GM18498 (cell line): Measurements from ENCODE around the gene VAV1.

Source experiments
- ATAC-seq: cut with Tn5 transposase; IDR thresholded peaks from one replicate; pipeline ENCODE4 v1.9.1; 2021; ENCODE audit warnings: mild to moderate bottlenecking, moderate library complexity; ENCODE audit not compliant: unreplicated experiment

The VAV1 gene, protein sequence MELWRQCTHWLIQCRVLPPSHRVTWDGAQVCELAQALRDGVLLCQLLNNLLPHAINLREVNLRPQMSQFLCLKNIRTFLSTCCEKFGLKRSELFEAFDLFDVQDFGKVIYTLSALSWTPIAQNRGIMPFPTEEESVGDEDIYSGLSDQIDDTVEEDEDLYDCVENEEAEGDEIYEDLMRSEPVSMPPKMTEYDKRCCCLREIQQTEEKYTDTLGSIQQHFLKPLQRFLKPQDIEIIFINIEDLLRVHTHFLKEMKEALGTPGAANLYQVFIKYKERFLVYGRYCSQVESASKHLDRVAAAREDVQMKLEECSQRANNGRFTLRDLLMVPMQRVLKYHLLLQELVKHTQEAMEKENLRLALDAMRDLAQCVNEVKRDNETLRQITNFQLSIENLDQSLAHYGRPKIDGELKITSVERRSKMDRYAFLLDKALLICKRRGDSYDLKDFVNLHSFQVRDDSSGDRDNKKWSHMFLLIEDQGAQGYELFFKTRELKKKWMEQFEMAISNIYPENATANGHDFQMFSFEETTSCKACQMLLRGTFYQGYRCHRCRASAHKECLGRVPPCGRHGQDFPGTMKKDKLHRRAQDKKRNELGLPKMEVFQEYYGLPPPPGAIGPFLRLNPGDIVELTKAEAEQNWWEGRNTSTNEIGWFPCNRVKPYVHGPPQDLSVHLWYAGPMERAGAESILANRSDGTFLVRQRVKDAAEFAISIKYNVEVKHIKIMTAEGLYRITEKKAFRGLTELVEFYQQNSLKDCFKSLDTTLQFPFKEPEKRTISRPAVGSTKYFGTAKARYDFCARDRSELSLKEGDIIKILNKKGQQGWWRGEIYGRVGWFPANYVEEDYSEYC

DNA sequence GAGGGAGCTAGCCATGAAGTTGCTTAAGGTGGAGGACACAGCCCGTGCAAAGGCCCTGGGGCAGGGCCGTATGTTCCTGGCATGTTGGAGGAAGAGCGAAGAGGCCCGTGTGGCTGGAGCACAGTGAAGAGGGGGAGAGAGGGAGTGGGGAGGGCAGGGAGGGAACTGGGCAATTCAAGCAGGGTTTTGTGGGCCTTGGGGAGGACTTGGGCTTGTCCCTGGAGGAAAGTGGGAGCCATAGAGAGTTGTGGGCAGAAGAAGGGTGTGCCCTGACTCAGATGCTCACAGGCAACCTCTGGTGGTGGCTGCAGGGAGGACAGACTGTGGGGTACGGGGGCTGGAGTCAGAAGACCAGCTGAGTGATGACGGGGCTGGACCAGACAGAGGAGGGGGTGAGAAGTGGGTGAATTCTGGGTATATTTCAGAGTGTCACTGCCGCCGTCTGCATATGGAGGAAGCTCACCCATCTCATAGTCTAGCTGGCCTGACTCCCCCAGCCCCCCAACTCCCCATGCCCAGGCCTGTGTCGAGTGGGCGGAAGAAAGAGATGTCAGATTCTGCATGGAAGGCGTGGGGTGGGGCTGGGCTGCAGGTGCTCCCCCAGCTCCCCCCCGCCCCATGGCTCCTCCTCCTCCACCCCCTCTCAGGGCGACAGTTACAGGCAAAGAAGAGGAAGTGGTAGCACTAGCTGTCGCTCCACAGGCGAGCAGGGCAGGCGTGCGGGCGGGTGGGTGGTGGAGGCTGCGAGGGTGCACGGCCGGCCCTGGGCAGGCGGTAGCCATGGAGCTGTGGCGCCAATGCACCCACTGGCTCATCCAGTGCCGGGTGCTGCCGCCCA, at the start of gene VAV1:
TSS of gene VAV1 (plus strand) at position 681 of the 838 bp plus-strand sequence. CDS start at position 781, 100 bp downstream.
- ATAC-seq = peak; percentile 47

DNA sequence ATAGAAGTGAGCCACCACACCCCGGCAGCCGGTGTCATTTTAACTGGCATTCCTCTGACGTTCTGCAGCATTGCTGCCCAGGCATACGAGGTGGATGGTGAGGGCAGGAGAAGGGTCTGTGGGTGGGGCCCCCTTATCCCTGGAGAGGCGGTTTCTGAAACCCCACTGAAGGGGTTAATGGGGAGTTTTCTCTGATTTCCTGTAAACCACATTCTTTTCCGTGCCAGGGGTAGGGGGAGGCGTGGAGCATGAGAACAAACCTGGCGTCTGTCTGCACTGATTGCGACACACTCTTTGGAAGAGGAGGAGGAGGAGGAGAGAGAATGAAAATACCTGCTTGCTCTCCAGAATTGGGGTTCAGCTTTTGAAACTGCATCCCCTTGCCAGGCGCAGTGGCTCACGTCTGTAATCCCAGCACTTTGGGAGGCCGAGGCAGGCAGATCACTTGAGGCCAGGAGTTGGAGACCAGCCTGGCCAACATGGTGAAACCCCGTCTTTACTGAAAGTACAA, 49.3 kb upstream of the VAV1 start:
- ATAC-seq = no peak

DNA sequence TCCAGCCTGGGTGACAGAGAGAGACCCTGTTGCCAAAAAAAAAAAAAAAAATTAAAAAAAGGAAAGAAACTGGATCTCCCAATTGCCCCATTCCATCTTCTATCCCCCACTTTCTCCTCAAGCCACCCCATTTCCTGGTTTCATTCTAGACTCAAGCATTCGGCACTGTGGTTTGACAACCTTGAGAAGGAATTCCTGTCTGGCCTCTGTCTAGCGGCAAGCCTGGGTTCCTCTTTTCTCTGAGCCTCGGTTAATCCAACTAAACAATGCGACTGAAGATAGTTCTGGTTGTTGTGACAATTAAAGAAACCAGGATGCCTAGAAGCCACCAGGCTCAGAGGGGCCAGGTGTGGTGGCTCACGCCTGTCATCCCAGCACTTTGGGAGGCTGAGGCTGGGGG, 48.8 kb upstream of the VAV1 start:
- no peak for ATAC-seq

DNA sequence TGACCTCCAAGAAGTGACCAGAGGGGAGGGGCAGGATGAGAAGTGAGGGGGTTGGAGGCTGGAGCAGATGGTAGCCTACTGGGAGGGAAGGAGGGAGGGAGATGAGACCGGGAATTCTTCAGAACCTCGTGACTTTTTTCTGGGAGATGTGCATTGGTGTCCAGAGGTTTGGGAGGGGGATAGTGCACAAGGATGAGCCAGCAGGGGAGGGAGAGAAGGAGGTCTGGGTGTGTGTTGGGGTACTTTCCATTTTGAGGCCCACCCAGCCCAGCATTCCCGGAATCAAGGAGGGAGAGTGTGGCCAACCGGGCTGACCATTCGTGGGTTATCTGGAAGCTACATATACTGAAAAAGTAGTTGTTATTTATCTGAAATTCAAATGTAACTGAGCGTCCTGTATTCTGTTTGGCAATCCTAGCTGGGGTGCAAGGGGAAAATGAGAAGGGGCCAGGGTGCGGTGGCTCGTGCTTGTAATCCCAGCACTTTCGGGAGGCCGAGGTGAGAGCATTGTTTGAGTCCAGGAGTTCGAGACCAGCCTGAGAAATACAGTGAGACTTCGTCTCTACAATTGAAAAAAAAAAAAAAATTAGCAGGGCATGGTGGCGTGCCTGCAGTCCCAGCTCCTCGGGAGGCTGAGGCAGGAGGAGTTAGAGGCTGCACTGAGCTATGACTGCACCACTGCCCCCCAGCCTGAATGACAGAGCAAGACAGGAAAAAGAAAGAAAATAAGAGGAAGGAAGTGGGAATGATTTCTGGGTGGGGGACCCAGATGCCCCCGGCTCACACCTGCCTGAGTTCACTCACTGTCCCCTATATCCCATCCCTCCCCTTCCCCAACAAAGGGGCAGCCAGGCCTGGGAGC, 47.6 kb upstream of the VAV1 start:
- no peak for ATAC-seq

DNA sequence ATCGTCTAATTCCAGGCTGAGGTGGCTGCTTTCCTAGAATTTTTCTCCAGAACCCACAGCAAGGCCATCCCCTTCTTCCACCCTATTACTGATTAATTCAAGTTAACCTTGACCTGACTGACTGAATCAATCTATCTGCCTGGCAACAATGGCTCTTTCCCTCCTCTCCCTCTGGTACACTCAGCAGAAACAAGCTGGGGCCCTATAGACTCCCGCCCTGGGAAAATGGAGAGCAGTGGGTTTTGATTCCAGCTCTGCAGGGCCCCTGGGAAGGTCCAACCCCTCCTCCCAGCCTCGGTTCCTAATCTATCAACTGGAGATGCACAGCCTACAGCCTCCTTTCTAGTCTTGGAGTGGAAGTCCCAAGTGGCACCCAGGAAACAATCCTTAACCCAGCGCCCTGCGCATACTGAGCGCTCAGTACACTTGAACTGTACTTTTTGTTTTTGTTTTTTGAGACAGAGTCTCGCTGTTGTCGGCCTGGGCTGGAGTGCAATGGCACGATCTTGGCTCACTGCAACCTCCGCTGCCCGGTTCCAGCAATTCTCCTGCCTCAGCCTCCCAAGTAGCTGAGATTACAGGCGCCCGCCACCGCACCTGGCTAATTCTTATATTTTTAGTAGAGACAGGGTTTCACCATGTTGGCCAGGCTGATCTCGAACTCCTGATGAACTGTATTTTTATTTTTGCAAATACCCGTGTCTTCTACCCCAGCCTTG, 46.8 kb upstream of the VAV1 start:
- ATAC-seq = no peak

DNA sequence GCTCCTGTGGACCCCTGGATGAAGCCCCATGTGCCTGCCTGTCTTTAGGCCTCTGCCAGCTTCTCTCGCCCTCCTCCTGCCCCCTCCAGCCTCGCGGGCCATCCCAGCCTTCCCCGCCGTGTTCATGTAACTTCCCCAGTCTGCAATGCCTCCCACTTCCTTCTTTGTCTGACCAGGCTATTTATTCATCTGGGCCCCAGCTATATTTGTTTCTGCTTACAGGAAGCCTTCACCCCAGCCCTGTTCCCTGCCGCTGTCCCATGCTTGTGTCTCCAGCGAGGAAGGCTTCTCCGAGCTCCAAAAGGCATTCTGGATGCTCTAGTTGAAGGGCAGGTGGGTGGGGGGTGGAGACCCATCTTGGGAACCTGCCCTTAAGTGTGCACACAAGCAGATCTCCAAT, 44.2 kb upstream of the VAV1 start:
- no peak for ATAC-seq

DNA sequence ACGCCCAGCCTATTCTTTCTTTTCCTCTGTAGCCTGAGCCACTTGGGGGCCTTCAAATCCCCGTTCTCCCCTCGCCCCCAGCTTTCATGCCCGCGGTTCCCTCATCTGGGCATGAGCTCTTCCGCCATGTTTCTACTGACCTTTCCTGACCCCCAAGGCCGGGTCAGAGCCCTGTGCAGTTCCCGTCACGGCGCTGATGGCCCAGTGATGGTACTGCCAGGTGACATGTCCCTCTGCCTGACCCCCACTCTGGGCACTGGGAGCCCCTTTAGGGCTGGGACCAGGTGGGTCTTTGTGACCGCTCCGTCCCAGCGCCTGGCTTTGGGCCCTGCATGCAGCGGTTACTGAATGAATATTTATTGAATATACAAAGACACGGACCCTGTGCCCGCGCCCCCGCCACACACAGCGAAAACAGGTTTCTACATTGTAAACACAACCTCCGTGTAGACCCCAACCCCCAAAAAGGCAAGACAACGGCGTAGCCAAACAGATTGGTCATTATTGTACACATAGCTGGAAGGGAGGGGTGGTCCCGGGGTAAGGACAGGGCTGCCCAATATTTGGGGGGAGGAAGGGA, 42.8 kb upstream of the VAV1 start:
- no peak for ATAC-seq

DNA sequence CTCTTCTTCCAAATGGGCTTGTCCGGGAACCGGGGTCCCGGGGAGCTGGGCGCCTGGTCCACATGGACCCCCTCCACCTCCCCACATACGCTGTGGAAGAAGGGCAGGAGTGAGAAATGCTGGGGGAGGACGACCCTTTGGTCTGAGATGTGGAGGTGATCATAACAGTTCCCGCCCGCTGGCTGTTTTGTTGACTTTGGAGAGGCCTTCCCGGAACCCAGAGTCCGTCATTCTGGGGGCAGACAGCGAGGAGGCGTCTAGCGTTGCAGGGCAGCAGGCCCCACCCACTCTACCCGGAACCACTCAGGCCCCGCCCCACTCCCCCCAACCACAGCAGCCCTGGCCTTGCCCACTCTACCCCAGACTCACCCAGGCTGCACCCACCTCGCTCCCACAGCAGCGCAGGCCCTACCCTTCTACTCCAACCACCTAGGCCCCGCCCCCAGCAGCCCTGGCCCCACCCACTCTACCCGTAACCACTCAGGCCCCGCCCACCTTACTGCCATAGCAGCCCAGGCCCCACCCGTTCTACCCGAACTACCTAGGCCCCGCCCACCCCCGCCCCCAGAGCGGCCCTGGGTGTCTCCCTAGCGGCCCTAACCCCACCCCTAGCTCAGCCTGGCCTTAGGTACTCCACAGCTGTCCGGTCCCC, 42.2 kb upstream of the VAV1 start:
- ATAC-seq = no peak

DNA sequence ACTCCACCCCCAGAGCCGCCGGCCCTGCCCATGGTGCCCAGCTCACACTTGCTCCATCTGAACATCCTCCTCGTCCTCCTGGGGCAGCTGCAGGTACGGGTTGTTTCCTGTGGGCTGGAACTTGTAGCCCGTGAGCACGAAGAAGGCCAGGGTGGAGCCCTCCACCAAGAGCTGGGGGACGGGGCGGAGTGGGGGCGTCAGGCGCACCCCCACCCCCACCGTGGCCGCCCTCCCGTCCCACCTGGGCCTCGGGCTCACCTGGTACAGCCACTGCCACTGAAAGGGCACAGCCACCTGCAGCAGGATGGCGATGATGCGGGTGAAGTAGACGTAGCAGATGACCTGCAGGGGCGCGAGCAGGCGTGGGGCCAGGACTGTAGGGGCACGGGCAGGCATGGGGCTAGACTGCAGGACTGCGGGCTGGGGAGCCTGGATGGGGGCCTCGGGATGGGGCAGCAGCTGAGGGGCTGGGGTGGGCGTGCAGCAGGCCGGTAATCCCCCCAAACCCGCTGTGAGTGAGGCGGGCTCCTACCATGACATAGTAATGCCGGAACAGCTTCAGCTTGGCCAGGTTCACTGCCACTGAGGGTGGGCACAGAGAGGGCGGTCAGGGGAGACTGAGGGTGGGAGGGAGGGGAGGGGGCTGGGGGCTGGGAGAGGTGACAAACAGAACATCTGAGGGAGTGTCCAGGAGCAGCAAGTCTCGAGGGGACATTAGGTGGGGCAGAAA, 41.4 kb upstream of the VAV1 start:
- no peak for ATAC-seq

DNA sequence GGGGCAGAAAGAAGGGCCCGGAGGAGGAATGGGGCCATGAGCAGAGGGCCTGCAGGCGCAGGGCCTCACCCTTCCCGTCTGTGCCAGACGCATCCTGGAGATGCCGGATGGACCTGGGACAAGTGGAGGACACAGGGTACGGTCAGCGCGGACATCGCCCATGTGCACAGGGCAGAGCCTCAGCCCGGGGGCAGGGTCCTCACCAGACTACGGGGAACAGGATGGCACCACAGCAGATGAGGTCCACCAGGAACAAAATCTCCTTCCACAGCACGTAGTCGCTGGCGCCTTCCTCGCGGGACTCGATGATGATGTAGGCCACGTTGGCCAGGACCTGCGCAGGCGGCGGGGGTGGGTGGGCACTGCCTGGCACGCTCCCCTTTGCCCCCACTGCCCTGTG, 40.7 kb upstream of the VAV1 start:
- ATAC-seq = no peak

DNA sequence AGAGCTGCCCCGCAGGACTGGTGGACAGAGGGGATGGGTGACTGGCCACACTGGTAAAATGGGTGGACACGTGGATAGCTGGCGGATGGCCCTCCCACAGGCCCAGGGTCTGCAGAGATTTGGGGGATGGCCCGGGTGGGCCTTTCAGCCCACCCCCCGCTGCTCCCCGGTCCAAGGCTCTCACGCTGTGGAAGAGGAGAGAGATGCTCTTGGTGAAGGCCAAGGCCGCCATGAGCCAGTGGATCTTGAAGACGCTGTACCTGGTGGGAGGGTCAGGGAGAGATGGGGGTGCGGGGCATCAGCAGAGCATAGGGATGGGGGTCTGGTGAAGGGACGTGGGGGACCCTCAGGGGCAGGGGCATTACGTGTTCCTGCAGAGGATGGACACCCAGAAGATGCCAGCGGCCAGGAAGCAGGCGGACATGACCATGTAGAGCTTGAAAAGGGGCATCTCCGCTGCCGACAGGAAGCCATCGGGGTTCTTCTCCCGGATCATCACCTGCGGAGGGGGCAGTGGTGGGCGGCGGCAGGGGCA, 39.6 kb upstream of the VAV1 start:
- no peak for ATAC-seq

DNA sequence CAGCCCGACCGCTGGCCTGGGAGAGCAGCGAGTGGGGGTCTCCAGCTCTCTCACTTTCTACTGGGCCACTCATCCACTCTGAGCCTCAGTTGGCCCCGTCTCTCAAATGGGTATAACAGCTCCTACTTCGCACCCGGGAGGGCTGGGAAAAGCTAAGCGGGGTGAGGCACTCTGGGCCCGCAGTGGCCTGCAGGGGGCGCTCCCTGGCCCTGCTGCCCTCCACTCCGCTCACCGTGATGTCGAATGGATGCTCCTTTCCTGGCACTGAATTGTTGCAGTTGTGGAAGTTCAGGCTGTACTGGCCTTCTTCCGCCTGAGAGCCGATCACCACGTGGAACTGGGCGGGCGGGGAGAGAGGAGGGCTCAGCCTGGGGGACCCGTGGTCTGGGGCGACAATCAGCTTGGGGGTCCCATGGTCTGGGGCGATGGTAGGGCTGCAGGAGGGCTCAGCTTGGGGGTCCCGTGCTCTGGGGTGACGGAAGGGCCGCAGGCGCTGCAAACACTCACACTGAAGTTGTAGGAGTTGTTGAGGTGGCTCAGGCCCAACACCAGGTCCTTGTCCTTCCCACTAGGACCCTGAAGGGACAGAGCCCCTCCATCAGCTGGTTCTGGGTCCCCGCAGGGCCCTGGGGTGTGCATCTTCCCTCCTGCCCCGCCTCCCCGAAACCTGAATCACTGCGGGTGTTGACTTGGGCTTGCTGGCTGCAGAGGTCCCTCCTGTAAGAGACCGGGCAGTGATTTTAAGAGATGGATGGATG, 39.0 kb upstream of the VAV1 start:
- no peak for ATAC-seq

DNA sequence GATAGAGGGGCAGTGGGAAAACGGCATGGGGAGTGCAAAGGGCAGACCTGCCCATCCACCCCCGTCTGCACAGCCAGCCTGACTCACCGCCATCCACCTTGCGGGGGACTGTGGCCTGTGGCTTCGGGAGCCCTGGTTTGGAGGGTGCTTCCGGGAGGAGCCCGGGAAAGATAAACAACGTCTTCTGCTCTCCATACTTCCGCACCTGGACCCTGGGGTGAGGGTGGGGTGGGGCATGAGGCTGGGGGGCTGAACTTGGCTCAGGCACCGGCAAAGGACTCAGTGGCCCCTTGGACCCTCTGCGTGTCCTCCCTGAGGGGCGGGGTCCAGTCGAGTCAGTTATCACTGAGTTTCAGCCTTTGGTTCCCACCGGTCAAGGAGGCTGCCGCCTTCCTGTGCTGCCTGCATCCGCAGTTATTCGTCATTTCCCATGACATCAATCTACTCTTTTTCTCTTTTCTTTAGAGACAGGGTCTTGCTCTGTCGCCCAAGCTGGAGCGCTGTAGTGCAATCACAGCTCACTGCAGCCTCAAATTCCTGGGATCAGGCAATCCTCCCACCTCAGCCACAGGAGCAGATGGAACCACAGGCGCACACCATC, 38.3 kb upstream of the VAV1 start:
- no peak for ATAC-seq

DNA sequence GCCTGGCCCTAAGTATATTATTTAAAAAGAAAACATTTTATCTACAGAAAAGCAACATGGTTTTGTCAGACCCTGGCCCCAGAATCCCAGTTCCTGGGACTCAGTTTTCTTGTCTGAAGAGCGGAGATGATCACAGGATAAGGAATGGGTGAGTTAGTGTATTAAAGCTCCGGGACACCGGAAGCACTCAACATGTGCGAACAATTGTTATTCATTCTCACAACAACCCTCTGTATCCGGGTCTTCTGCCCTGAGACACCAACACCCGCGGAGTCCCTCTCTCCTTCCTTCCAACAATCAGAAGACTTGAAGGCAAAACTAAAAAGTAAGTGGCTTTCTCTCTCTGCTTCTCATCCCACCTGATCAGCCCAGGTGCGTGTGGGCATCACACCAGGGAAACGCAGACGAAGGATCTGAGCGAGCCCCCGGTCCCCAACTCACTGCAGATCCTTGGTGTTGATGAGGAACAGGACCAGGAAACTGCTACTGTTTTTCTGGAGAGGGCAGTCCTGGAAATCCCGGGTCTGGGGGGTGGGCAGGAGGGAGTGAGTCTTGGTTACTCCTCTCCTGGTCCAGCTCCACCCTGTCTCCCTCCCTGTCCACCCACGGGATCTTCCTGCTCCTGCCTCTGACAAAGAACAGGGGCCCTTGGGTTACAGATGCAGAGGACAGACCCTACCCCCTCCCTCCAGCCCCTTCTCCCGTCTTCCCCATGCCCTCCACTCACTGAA, 37.2 kb upstream of the VAV1 start:
- ATAC-seq = no peak

DNA sequence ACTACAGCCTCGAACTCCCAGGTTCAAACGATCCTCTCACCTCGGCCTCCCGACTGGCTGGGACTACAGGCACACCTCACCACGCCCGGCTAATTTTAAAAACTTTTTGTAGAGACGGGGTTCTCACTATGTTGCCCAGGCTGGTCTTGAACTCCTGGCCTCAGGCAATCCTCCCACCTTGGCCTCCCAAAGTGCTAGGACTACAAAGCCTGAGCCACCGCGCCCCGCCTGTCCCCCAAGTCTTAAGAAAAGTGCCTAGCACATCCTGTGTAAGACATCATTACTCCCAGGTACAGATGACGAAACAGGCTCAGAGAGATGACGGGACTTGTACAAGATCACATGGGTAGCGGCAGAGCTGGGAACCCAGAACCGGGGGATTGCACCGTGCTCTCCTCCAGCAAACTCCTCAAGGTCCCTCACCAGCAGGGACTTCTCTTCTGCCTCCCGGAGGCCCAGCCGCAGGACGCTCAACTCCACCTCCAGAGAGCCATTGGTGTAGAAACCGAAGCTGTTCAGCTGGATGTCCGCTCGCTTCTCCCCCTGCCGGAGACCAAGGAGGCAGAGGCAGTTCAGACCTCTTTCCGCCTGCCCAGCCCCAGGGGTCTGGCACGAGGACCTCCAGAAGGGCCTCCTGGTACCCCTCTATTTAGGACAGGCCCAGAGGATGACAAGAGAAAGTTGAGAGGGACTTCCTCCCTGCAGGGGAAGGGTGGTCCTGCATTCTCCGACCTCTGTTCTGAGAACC, 36.2 kb upstream of the VAV1 start:
- ATAC-seq = no peak
